Panc1 (cell line): Measurements from ENCODE around the gene MYH16. TPM values are rescaled to one million over a fixed set of nuclear protein-coding genes. Genes with fewer than 3 reads are reported as not detected.
"Not testable (repeated sequence)": the region's sequence is repeated elsewhere in the genome, so short reads cannot be mapped to it uniquely, and the experiment has no call there.

ENCODE experiments used
- ATAC-seq: fragments of 200-7000 bp; cut with Tn5 transposase; 2 replicates; pipeline ENCODE4 v1.9.1; 2020; ENCODE audit warnings: mild to moderate bottlenecking, moderate library complexity
- BruUV-seq: library from RNA; stranded (reverse); fragments of 400-500 nt; replicated peaks from 2 replicates; lab custom pipeline; 2021; lab: Mats Ljungman, UMichigan
- CTCF ChIA-PET: fragments of 300-600 bp; sonication (Branson Sonifier 250); formaldehyde crosslinking; loops from one replicate; lab custom pipeline; 2022; ENCODE audit warnings: antibody characterized with exemption; lab: Charles Lee
- POLR2A ChIA-PET: fragments of 300-600 bp; sonication (Branson Sonifier 250); formaldehyde crosslinking; loops from one replicate; lab custom pipeline; 2022; ENCODE audit warnings: antibody characterized with exemption; lab: Charles Lee
- DNase-seq: peaks from one replicate; pipeline ENCODE4 v3.0.0-alpha.2; 2010; ENCODE audit warnings: low read depth, low spot score
- H3K27ac ChIP-seq: 2 replicates; pipeline ENCODE4 v1.5.1; 2011; ENCODE audit warnings: mild to moderate bottlenecking, low read length, inconsistent platforms
- H3K27me3 ChIP-seq: fragments of 200-500 bp; sonication (Bioruptor generic); 2 replicates; pipeline ENCODE4 v1.6.0; 2014; ENCODE audit warnings: low read length, inconsistent platforms; ENCODE audit not compliant: control insufficient read depth, insufficient read depth
- H3K36me3 ChIP-seq: fragments of 200-500 bp; sonication (Bioruptor generic); 2 replicates; pipeline ENCODE4 v1.5.1; 2014; ENCODE audit warnings: inconsistent platforms, mild to moderate bottlenecking, low read length, moderate library complexity; ENCODE audit not compliant: control insufficient read depth, insufficient read depth
- H3K4me1 ChIP-seq: 2 replicates; pipeline ENCODE4 v1.5.1; 2011; ENCODE audit warnings: inconsistent platforms, mild to moderate bottlenecking, low read length, moderate library complexity; ENCODE audit not compliant: control insufficient read depth, insufficient read depth
- H3K4me3 ChIP-seq, 2 experiments: 2 replicates each; pipeline ENCODE4 v1.5.1; 2011 to 2012; ENCODE audit warnings: low read depth in 2 of 2, low read length in 2 of 2, mild to moderate bottlenecking in 2 of 2, inconsistent platforms in 1 of 2, moderate library complexity in 1 of 2
- H3K9me3 ChIP-seq: fragments of 200-500 bp; sonication (Bioruptor generic); 2 replicates; pipeline ENCODE4 v1.5.1; 2014; ENCODE audit warnings: low read depth, mild to moderate bottlenecking, inconsistent platforms, low read length, moderate library complexity; ENCODE audit not compliant: control insufficient read depth, insufficient read depth
- POLR2AphosphoS5 ChIP-seq: IDR thresholded peaks from 2 replicates; pipeline ENCODE4 v1.6.1; 2012; ENCODE audit warnings: mild to moderate bottlenecking, low read depth, low read length, moderate library complexity
- SIN3A ChIP-seq: IDR thresholded peaks from 2 replicates; pipeline ENCODE4 v1.6.1; 2012; ENCODE audit warnings: low read depth, mild to moderate bottlenecking, low read length, moderate library complexity, borderline replicate concordance; ENCODE audit not compliant: insufficient read depth
- TCF7L2 ChIP-seq: IDR thresholded peaks from 2 replicates; pipeline ENCODE4 v1.6.1; 2011; ENCODE audit warnings: mild to moderate bottlenecking, low read depth, low read length, inconsistent platforms
- in situ Hi-C: cut with HindIII; loops from 2 replicates; pipeline ENCODE4 v1.10.0; 2016; ENCODE audit warnings: low sequenced_read_pairs, low pct_unique_long_range_greater_than_20kb
- intact Hi-C: fragments of 100-400 bp; cut with micrococcal nuclease; formaldehyde crosslinking; loops from one replicate; pipeline ENCODE4 v1.10.0; 2022; ENCODE audit not compliant: unreplicated experiment
- total RNA-seq: library from RNA; stranded (reverse); gene quantifications from one replicate; pipeline ENCODE4 v1.2.1, GENCODE V29; 2021; ENCODE audit not compliant: unreplicated experiment
- TF ChIP-seq, protein P1 (sequence below): fragments of 450-650 bp; IDR thresholded peaks from 2 replicates; pipeline ENCODE4 v1.5.1; 2017; ENCODE audit warnings: mild to moderate bottlenecking
- TF ChIP-seq, protein P2 (sequence below), 2 experiments: IDR thresholded peaks; 2 replicates each; pipeline ENCODE4 v1.6.1; 2011 to 2012; ENCODE audit warnings: low read depth in 2 of 2, control low read depth in 1 of 2, low read length in 1 of 2, mild to moderate bottlenecking in 1 of 2, moderate library complexity in 1 of 2; ENCODE audit not compliant: insufficient read depth in 1 of 2

Gene MYH16
- total RNA-seq, 1 experiment from 2014 or later: 0.23 TPM

DNA sequence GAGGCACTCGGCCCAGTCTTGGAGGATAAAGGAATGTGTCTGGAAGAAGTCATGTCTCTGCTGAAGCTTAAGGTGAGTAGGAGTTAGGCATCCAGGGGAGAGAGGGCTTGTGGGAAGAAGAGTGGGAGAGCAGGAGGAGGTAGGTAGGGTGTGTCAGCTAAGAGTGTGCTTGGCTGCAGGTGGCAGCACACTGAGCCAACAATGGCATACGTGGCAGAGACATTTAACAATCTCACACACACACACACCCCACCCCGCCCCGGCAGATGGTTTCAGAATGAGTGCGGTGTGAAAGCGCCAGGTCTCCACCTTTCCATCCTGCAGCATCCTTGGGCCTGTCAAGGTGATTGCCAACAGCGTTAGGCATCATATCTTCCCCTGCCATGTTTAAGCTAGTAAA is 41.9 kb downstream of the MYH16 start:
- CTCF ChIA-PET: no interaction called here
- no peaks in the 10 kb centered on the region for H3K27me3 ChIP-seq
- peaks cover 6% of the 10 kb centered on the region; the same call in 1 of the 2 replicates for H3K4me1 ChIP-seq
- DNase-seq (no peak), ATAC-seq (no peak)
- TF ChIP-seq, protein P1, sequence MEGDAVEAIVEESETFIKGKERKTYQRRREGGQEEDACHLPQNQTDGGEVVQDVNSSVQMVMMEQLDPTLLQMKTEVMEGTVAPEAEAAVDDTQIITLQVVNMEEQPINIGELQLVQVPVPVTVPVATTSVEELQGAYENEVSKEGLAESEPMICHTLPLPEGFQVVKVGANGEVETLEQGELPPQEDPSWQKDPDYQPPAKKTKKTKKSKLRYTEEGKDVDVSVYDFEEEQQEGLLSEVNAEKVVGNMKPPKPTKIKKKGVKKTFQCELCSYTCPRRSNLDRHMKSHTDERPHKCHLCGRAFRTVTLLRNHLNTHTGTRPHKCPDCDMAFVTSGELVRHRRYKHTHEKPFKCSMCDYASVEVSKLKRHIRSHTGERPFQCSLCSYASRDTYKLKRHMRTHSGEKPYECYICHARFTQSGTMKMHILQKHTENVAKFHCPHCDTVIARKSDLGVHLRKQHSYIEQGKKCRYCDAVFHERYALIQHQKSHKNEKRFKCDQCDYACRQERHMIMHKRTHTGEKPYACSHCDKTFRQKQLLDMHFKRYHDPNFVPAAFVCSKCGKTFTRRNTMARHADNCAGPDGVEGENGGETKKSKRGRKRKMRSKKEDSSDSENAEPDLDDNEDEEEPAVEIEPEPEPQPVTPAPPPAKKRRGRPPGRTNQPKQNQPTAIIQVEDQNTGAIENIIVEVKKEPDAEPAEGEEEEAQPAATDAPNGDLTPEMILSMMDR: no peak
- TF ChIP-seq TCF7L2: no peak
- TF ChIP-seq SIN3A: no peak
- TF ChIP-seq, protein P2, sequence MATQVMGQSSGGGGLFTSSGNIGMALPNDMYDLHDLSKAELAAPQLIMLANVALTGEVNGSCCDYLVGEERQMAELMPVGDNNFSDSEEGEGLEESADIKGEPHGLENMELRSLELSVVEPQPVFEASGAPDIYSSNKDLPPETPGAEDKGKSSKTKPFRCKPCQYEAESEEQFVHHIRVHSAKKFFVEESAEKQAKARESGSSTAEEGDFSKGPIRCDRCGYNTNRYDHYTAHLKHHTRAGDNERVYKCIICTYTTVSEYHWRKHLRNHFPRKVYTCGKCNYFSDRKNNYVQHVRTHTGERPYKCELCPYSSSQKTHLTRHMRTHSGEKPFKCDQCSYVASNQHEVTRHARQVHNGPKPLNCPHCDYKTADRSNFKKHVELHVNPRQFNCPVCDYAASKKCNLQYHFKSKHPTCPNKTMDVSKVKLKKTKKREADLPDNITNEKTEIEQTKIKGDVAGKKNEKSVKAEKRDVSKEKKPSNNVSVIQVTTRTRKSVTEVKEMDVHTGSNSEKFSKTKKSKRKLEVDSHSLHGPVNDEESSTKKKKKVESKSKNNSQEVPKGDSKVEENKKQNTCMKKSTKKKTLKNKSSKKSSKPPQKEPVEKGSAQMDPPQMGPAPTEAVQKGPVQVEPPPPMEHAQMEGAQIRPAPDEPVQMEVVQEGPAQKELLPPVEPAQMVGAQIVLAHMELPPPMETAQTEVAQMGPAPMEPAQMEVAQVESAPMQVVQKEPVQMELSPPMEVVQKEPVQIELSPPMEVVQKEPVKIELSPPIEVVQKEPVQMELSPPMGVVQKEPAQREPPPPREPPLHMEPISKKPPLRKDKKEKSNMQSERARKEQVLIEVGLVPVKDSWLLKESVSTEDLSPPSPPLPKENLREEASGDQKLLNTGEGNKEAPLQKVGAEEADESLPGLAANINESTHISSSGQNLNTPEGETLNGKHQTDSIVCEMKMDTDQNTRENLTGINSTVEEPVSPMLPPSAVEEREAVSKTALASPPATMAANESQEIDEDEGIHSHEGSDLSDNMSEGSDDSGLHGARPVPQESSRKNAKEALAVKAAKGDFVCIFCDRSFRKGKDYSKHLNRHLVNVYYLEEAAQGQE (IDR thresholded peaks at IDR 0.05; ENCODE audit: insufficient read depth in 1 of 2, low read depth in 2 of 2, low read length in 1 of 2): no peak
- no peak for TF ChIP-seq POLR2AphosphoS5
- H3K9me3 ChIP-seq: no peaks in the 10 kb centered on the region; the same call in 1 of the 2 replicates
- in situ Hi-C loops: no loop called here
- H3K36me3 ChIP-seq: no peaks in the 10 kb centered on the region
- no TSS peak for BruUV-seq
- no peak overlapping the region for H3K4me3 ChIP-seq
- intact Hi-C loops: loop anchor here (5.0 kb wide), 2 partner anchors 152 to 177 kb away; no protein-coding TSS in a partner anchor
- POLR2A ChIA-PET: no interaction called here
- H3K27ac ChIP-seq: no peak overlapping the region

DNA sequence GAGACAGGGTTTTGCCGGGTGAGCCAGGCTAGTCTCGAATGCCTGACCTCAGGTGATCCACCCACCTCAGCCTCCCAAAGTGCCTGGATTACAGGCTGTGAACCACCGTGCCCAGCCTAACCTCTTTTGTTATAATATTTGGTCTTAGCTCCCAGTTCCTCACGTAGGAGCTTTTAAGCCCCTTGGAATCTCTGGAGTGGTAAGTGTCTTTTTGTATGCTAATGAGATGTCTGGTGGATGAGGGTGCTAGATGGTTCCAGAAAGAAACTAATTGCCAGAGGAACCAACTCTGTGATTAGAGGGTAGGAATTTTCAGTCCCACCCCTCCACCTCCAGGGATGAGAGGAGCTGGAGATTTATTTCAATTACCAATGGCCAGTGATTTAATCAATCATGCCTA is 47.7 kb downstream of the MYH16 start:
- Histone ChIP-seq H3K27me3 (no peaks in the 10 kb centered on the region), H3K4me1 (peaks cover 8% of the 10 kb centered on the region; the same call in 1 of the 2 replicates), H3K27ac (no peak overlapping the region), H3K4me3 (no peak overlapping the region), H3K9me3 (no peaks in the 10 kb centered on the region), H3K36me3 (peaks cover 2% of the 10 kb centered on the region; the same call in 1 of the 2 replicates)
- intact Hi-C loops: no loop called here
- DNase-seq (no peak), ATAC-seq (no peak)
- BruUV-seq: no TSS peak
- POLR2A ChIA-PET: no interaction called here
- CTCF ChIA-PET: no interaction called here
- in situ Hi-C loops: no loop called here
- TF ChIP-seq TCF7L2: no peak
- TF ChIP-seq, protein P1: no peak
- TF ChIP-seq, protein P2 (IDR thresholded peaks at IDR 0.05; ENCODE audit: insufficient read depth in 1 of 2, low read depth in 2 of 2, low read length in 1 of 2): no peak
- no peak for TF ChIP-seq POLR2AphosphoS5
- no peak for TF ChIP-seq SIN3A

DNA sequence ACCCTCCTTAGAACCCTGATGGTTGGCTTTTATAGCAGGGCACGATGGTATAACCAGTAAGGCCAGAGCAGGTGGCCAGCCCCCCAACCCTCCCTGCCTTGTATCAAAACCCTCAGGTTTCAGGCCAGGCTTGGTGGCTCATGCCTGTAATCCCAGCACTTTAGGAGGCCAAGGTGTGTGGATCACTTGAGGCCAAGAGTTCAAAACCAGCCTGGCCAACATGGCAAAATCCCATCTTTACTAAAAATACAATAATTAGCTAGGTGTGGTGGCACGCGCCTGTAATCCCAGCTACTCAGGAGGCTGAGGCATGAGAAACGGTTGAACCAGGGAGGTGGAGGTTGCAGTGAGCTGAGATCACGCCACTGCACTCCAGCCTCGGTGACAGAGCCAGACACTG is 50.0 kb downstream of the MYH16 start:
- ATAC-seq, CTCF ChIA-PET, H3K36me3 ChIP-seq, BruUV-seq, H3K27ac ChIP-seq, in situ Hi-C loops, H3K27me3 ChIP-seq, H3K9me3 ChIP-seq, intact Hi-C loops, H3K4me3 ChIP-seq, DNase-seq: not testable (repeated sequence)
- peaks cover 13% of the 10 kb centered on the region for H3K4me1 ChIP-seq
- POLR2A ChIA-PET: interaction anchor here (0.6 kb wide), 1 partner anchor 261 kb away, joined by 3 read pairs; no protein-coding TSS in a partner anchor
